HCT116 (cell line): ENCODE data around the gene TSSK2. TPM values are rescaled to one million over a fixed set of nuclear protein-coding genes. Genes with fewer than 3 reads are reported as not detected.

ENCODE experiments used
- ATAC-seq: fragments of 200-7000 bp; cut with Tn5 transposase; 2 replicates; pipeline ENCODE4 v1.9.1; 2020; ENCODE audit warnings: mild to moderate bottlenecking, moderate library complexity
- BruUV-seq: library from RNA; stranded (reverse); fragments of 400-500 nt; replicated peaks from 2 replicates; lab custom pipeline; 2021; lab: Mats Ljungman, UMichigan
- CTCF ChIA-PET: fragments of 300-600 bp; sonication (Branson Sonifier 250); formaldehyde crosslinking; loops from one replicate; lab custom pipeline; 2021; ENCODE audit warnings: antibody characterized with exemption; lab: Charles Lee
- POLR2A ChIA-PET: fragments of 300-600, 350-600 bp; sonication (Branson Sonifier 250); formaldehyde crosslinking; loops from one replicate; lab custom pipeline; 2021; ENCODE audit warnings: antibody characterized with exemption; lab: Charles Lee
- RAD21 ChIA-PET, 2 experiments: fragments of 300-600 bp; sonication (Branson Sonifier 250); formaldehyde crosslinking; loops; one replicate each; lab custom pipeline; 2023; ENCODE audit warnings: low total read pairs in 2 of 2; ENCODE audit not compliant: uncharacterized antibody in 2 of 2, unreplicated experiment in 2 of 2, low non-redundant PET in 1 of 2; lab: Charles Lee
- DNase-seq: peaks from one replicate; pipeline ENCODE4 v3.0.0-alpha.2; 2010; ENCODE audit warnings: low read depth, low spot score
- H2AFZ ChIP-seq: fragments of 200-600 bp; shearing (Covaris generic), sonication (generic); 2 replicates; pipeline ENCODE4 v1.6.1; 2017; ENCODE audit warnings: low read depth, mixed run types, mixed read lengths, antibody characterized with exemption, low read length; ENCODE audit not compliant: poor library complexity, severe bottlenecking
- H3K27ac ChIP-seq: 2 replicates; pipeline ENCODE4 v1.5.1; 2012; ENCODE audit warnings: low read depth, low read length
- H3K27me3 ChIP-seq: fragments of 200-600 bp; sonication (generic); 2 replicates; pipeline ENCODE4 v1.6.1; 2016; ENCODE audit warnings: mixed run types, low read length, mixed read lengths; ENCODE audit not compliant: insufficient read depth
- H3K36me3 ChIP-seq, 2 experiments: fragments of 200-500 bp in 1 of 2; fragments of 200-600 bp in 1 of 2; sonication (Bioruptor generic) in 1 of 2; sonication (generic) in 1 of 2; 2 replicates each; pipeline versions ENCODE4 v1.5.1 to v1.6.1; 2014 to 2016; ENCODE audit warnings: low read length in 2 of 2, inconsistent platforms in 1 of 2, mixed read lengths in 1 of 2, mixed run types in 1 of 2; ENCODE audit not compliant: insufficient read depth in 2 of 2, control insufficient read depth in 1 of 2
- H3K4me1 ChIP-seq, 2 experiments: fragments of 200-600 bp in 1 of 2; sonication (generic) in 1 of 2; 2 replicates each; pipeline versions ENCODE4 v1.5.1 to v1.6.1; 2012 to 2017; ENCODE audit warnings: low read length in 2 of 2, inconsistent platforms in 1 of 2, mild to moderate bottlenecking in 1 of 2, mixed read lengths in 1 of 2, mixed run types in 1 of 2, moderate library complexity in 1 of 2; ENCODE audit not compliant: insufficient read depth in 2 of 2, control insufficient read depth in 1 of 2
- H3K4me2 ChIP-seq: fragments of 200-600 bp; sonication (generic); 2 replicates; pipeline ENCODE4 v1.6.1; 2017; ENCODE audit warnings: mixed run types, low read length, mixed read lengths
- H3K4me3 ChIP-seq, 2 experiments: fragments of 200-600 bp in 1 of 2; sonication (generic) in 1 of 2; replicated peaks in 1 of 2; 2 replicates each; pipeline ENCODE4 v1.5.1; 2011 to 2016; ENCODE audit warnings: low read length in 2 of 2, control low read depth in 1 of 2, low read depth in 1 of 2, mild to moderate bottlenecking in 1 of 2, mixed read lengths in 1 of 2, mixed run types in 1 of 2
- H3K79me2 ChIP-seq: fragments of 200-600 bp; sonication (generic); 2 replicates; pipeline ENCODE4 v1.6.1; 2017; ENCODE audit warnings: mild to moderate bottlenecking, mixed run types, low read length, moderate library complexity, mixed read lengths; ENCODE audit not compliant: insufficient read depth
- H3K9ac ChIP-seq: fragments of 200-600 bp; sonication (generic); 2 replicates; pipeline ENCODE4 v1.6.1; 2016; ENCODE audit warnings: low read length, mixed read lengths
- H3K9me2 ChIP-seq: fragments of 200-600 bp; sonication (generic), shearing (Covaris generic); 2 replicates; pipeline ENCODE4 v1.6.1; 2017; ENCODE audit warnings: mixed run types, mild to moderate bottlenecking, moderate library complexity; ENCODE audit not compliant: insufficient read depth
- H3K9me3 ChIP-seq, 2 experiments: fragments of 200-500 bp in 1 of 2; fragments of 200-600 bp in 1 of 2; sonication (Bioruptor generic) in 1 of 2; sonication (generic) in 1 of 2; 2 replicates each; pipeline ENCODE4 v1.6.1; 2014 to 2017; ENCODE audit warnings: low read length in 2 of 2, mixed read lengths in 2 of 2, inconsistent platforms in 1 of 2, low read depth in 1 of 2, mild to moderate bottlenecking in 1 of 2, mixed run types in 1 of 2, moderate library complexity in 1 of 2; ENCODE audit not compliant: control insufficient read depth in 1 of 2, insufficient read depth in 1 of 2
- H4K20me1 ChIP-seq: fragments of 200-600 bp; sonication (generic), shearing (Covaris generic); 2 replicates; pipeline ENCODE4 v1.6.1; 2017; ENCODE audit warnings: mixed run types, mild to moderate bottlenecking, moderate library complexity; ENCODE audit not compliant: insufficient read depth
- ELF1 ChIP-seq: IDR thresholded peaks from 2 replicates; pipeline ENCODE4 v1.6.1; 2012; ENCODE audit warnings: low read depth, borderline replicate concordance
- EZH2phosphoT487 ChIP-seq: fragments of 200-600 bp; IDR thresholded peaks from 2 replicates; pipeline ENCODE4 v1.6.1; 2018; ENCODE audit warnings: antibody characterized with exemption, borderline replicate concordance
- SRF ChIP-seq: IDR thresholded peaks from 2 replicates; pipeline ENCODE4 v1.6.1; 2012; ENCODE audit warnings: low read depth
- TCF7L2 ChIP-seq: IDR thresholded peaks from 2 replicates; pipeline ENCODE4 v1.7.0; 2011; ENCODE audit warnings: borderline replicate concordance, inconsistent platforms; ENCODE audit not compliant: insufficient read depth, insufficient read length; ENCODE audit errors: extremely low read depth
- ZBTB33 ChIP-seq: IDR thresholded peaks from 2 replicates; pipeline ENCODE4 v1.6.1; 2011; ENCODE audit warnings: mild to moderate bottlenecking, low read length, moderate library complexity; ENCODE audit not compliant: insufficient replicate concordance; ENCODE audit errors: extremely low read depth
- intact Hi-C: fragments of 100-400 bp; cut with micrococcal nuclease; formaldehyde crosslinking; loops from 2 replicates; pipeline ENCODE4 v1.10.0; 2022
- total RNA-seq: library from RNA; stranded (reverse); gene quantifications from one replicate; pipeline ENCODE4 v1.2.1, GENCODE V29; 2021; ENCODE audit not compliant: unreplicated experiment

The TSSK2 gene
- total RNA-seq, 1 experiment from 2014 or later, result not detected

DNA sequence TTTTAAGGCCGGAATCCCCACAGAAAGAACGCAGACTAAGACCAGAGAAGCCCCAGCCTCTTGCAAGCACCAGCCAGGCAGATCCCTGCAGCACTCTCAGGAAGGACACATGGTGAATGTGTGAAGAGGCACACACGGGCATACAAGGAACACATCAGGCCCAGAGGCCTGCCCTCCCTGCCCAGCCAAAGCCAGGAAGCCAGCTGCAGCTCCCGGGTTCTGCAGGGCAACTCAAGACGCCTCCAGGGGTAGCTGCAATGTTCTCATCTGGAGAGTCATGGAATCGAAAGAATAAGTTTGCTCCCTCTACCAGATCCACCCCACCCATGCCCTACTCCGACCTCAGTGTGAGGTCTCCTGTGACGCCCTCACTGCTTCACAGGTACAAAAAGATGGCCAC is 11.2 kb upstream of the TSSK2 start:
- RAD21 ChIA-PET, result no interaction called here
- Histone ChIP-seq H3K9me3 (no peaks in the 10 kb centered on the region), H3K27ac (no peak overlapping the region), H3K4me1 (peaks cover 10 to 23% of the 10 kb centered on the region in 2 experiments), H3K4me3 (no peak overlapping the region), H4K20me1 (0 out of 2 replicates have a peak, but pooled peaks cover 3% of the 10 kb centered on the region), H3K9ac (no peak overlapping the region), H3K9me2 (no peaks in the 10 kb centered on the region), H3K27me3 (no peaks in the 10 kb centered on the region), H3K36me3 (0 out of 4 replicates have a peak, but pooled peaks cover 0 to 4% of the 10 kb centered on the region in 2 experiments), H3K79me2 (peaks cover 72% of the 10 kb centered on the region), H3K4me2 (no peak overlapping the region), H2AFZ (no peak overlapping the region)
- intact Hi-C loops, result loop anchor here (5.0 kb wide), 1 partner anchor 357 kb away; the partner anchor contains the start of genes CDC45 and UFD1
- TF ChIP-seq ELF1 (no peak), EZH2phosphoT487 (no peak), TCF7L2 (no peak), SRF (no peak), ZBTB33 (no peak)
- DNase-seq (no peak), ATAC-seq (no peak)
- POLR2A ChIA-PET, result no interaction called here
- no TSS peak for BruUV-seq
- CTCF ChIA-PET, result no interaction called here
